GM12874 (cell line): ENCODE results near the gene DLGAP3.

Source experiments
- TF ChIP-seq, protein P1 (sequence below): IDR thresholded peaks from 2 replicates; pipeline ENCODE4 v1.5.1; 2011; ENCODE audit warnings: low read depth, mild to moderate bottlenecking, control low read depth, low read length, moderate library complexity; ENCODE audit not compliant: insufficient read depth

Gene DLGAP3

DNA sequence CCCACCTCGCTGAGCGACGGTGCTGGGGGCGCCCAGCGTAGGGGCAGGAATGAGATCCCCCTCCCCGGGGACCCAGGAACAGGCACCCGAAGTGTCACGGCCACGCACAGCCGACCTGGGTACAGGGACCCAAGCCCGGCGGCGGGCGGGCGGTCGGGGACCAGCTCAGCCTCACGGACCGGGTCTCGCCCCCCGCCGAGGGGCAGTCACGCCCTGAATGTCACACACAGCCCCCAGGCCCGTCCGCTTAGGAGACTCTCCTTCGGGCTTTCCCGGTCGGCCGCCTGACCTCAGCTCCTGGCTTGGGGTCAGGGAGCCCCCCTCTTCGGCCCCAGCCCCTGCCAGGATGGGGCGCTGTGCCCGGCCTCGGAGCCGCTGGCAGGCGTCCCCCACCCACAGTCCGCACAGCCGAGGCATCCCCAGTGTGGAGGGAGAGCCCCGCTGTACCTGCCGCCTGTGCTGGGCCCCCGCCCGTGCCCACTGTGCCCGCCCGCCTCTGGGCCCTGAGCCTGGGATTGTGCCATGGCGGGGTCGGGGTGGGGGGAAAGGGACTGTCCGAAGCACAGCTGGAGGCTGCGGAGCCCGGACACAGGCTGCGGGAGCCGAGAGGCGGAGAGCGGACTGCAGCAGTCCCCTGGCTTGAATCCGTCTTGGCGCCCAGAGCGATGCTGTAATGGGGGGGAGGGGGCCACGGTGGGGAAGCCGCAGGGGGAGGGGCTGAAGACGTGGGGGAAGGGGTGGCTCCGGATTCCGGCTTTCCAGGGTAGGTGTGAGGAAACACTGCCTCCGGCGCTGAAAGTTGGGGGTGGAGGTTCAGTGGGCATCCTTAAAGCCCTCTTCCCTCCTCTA lies 627 bp upstream of the DLGAP3 start:
- TF ChIP-seq, protein P1, sequence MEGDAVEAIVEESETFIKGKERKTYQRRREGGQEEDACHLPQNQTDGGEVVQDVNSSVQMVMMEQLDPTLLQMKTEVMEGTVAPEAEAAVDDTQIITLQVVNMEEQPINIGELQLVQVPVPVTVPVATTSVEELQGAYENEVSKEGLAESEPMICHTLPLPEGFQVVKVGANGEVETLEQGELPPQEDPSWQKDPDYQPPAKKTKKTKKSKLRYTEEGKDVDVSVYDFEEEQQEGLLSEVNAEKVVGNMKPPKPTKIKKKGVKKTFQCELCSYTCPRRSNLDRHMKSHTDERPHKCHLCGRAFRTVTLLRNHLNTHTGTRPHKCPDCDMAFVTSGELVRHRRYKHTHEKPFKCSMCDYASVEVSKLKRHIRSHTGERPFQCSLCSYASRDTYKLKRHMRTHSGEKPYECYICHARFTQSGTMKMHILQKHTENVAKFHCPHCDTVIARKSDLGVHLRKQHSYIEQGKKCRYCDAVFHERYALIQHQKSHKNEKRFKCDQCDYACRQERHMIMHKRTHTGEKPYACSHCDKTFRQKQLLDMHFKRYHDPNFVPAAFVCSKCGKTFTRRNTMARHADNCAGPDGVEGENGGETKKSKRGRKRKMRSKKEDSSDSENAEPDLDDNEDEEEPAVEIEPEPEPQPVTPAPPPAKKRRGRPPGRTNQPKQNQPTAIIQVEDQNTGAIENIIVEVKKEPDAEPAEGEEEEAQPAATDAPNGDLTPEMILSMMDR, result no peak

- TF ChIP-seq, protein P1, result no peak
Measured at GRCh38 chr1:34928699-34929496, 552 bp downstream of the DLGAP3 start.

DNA sequence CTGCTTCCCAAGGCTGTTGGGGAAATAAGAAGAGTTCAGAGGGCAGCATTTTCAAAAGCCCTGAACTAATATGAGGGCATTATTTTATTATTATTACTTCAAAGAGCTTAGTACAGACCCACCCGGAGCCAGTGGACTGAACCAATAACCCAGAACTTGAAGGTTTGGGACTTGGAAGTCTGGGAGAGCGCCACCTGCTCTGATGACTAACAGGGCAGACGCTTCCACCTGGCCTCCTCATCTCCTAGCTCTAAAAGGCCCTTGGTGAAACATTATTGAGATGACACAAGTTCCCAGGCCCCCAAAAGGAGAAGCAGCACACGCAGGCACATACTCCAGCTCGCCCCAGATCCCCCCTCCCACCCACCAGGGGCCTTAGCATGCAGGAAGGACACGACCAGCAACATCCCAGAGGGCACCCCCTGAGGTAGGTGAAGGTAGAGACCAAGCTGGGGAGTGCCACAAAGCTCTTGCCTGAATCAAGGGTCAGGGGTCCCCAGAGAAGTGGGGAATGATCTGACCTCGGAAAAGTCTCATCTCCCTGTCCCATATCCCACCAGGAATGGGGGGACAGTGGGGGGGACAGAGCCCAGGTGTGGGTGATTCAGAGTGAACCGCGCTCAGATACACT lies 1.3 kb downstream of the DLGAP3 start:
- TF ChIP-seq, protein P1, result no peak

- TF ChIP-seq, protein P1, result no peak
Measured at GRCh38 chr1:34927316-34927715, 2.1 kb downstream of the DLGAP3 start.

- TF ChIP-seq, protein P1, result no peak
Measured at GRCh38 chr1:34926894-34927293, 2.6 kb downstream of the DLGAP3 start.

- TF ChIP-seq, protein P1, result no peak
Measured at GRCh38 chr1:34926156-34926555, 3.3 kb downstream of the DLGAP3 start.

DNA sequence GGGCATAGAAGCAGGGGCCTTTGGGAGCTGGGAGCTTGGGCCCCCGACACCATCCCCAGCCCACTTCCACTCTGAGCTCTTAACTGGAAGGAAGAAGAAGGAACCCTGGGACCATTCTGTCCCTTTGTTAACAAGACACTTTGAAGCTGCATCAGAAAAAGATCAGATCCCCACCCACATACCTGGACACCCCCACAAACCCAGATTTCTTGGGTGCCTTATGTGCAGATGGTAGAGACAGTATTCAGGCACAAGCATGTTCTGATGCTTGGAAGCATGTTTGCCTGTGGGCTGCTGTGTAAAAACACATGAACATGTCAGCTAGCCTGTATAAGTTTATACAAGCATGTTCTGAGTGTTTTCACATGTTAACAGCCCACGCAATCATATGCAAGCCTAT lies 3.7 kb downstream of the DLGAP3 start:
- TF ChIP-seq, protein P1, result no peak
